H1 (cell line): ENCODE results near the gene AP2B1.

ENCODE experiments used
- BRCA1 ChIP-seq: IDR thresholded peaks from 2 replicates; pipeline ENCODE4 v1.6.1; 2012; ENCODE audit warnings: low read depth, low read length, improper control_type of control experiment
- CREB1 ChIP-seq: IDR thresholded peaks from 2 replicates; pipeline ENCODE4 v1.6.1; 2012; ENCODE audit warnings: inconsistent platforms
- POLR2A ChIP-seq, 2 experiments: IDR thresholded peaks; 1 replicate in 1 of 2; 2 replicates in 1 of 2; pipeline ENCODE4 v1.6.1; 2011; ENCODE audit warnings: low read depth in 2 of 2, low read length in 2 of 2, mild to moderate bottlenecking in 2 of 2; ENCODE audit errors: control extremely low read depth in 1 of 2
- POLR2AphosphoS5 ChIP-seq: IDR thresholded peaks from 2 replicates; pipeline ENCODE4 v1.6.1; 2011; ENCODE audit warnings: low read depth, low read length
- SUZ12 ChIP-seq: fragments of 200-600 bp; sonication (generic); IDR thresholded peaks from 2 replicates; pipeline ENCODE4 v1.6.1; 2012; ENCODE audit warnings: mild to moderate bottlenecking, inconsistent platforms, low read length, moderate library complexity, mixed read lengths
- TBP ChIP-seq: IDR thresholded peaks from 2 replicates; pipeline ENCODE4 v1.6.1; 2011; ENCODE audit warnings: low read depth, low read length, improper control_type of control experiment
- TCF12 ChIP-seq: IDR thresholded peaks from 2 replicates; pipeline ENCODE4 v1.6.1; 2011; ENCODE audit warnings: low read depth, mild to moderate bottlenecking, low read length
- ZNF274 ChIP-seq: IDR thresholded peaks from 2 replicates; pipeline ENCODE4 v1.7.0; 2012; ENCODE audit warnings: low read length, borderline replicate concordance; ENCODE audit errors: extremely low read depth
- TF ChIP-seq, protein P1 (sequence below), 3 experiments: IDR thresholded peaks; 1 replicate in 2 of 3; 2 replicates in 1 of 3; pipeline versions ENCODE4 v1.5.1 to v1.6.1; 2011; ENCODE audit warnings: low read length in 3 of 3, mild to moderate bottlenecking in 3 of 3, inconsistent platforms in 2 of 3, low read depth in 1 of 3, moderate library complexity in 1 of 3; ENCODE audit not compliant: insufficient read depth in 1 of 3; ENCODE audit errors: control extremely low read depth in 1 of 3
- TF ChIP-seq, protein P2 (sequence below): IDR thresholded peaks from 2 replicates; pipeline ENCODE4 v1.6.1; 2012; ENCODE audit warnings: inconsistent platforms
- TF ChIP-seq, protein P3 (sequence below): IDR thresholded peaks from 2 replicates; pipeline ENCODE4 v1.6.1; 2011; ENCODE audit warnings: low read depth, mild to moderate bottlenecking, low read length; ENCODE audit not compliant: insufficient read depth

DNA sequence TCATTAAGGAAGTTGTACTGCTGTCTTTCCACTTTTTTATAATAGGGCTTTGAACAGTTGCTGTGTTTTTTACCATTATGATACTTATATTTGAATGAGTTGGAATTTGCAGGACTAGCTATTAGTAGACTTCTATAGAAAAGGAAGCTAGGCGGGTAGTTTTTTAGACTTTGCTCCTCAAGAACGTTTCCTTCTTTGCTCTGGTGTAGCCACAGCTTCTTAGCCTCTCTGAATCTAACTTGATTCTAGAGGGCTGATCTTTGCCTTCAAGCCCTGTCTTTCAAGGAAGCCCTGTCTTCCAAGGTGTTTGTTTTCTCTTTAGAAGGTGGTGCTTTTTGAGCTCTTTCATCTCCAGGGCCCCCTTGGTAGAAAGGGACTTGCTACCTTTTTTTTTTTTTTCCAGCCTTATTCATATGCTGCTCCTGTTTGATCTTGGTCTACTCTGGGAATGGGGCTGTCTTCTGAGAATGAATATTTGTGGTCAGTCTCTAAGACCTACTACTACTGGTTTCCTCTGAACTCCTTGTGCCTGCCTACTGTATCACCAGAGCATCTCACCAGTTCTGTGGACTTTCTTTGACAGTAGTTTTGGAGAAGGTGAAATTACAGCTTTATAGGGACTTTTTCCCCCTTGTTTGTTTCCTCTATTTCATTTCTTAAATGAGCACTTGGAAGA lies 92.0 kb downstream of the AP2B1 start:
- TF ChIP-seq TCF12 (no peak), SUZ12 (no peak), POLR2A (IDR thresholded peaks at IDR 0.05; ENCODE audit: control extremely low read depth in 1 of 2, low read depth in 2 of 2, low read length in 2 of 2) (no peak), BRCA1 (no peak), CREB1 (no peak), ZNF274 (no peak), POLR2AphosphoS5 (no peak), TBP (no peak)
- TF ChIP-seq, protein P1, sequence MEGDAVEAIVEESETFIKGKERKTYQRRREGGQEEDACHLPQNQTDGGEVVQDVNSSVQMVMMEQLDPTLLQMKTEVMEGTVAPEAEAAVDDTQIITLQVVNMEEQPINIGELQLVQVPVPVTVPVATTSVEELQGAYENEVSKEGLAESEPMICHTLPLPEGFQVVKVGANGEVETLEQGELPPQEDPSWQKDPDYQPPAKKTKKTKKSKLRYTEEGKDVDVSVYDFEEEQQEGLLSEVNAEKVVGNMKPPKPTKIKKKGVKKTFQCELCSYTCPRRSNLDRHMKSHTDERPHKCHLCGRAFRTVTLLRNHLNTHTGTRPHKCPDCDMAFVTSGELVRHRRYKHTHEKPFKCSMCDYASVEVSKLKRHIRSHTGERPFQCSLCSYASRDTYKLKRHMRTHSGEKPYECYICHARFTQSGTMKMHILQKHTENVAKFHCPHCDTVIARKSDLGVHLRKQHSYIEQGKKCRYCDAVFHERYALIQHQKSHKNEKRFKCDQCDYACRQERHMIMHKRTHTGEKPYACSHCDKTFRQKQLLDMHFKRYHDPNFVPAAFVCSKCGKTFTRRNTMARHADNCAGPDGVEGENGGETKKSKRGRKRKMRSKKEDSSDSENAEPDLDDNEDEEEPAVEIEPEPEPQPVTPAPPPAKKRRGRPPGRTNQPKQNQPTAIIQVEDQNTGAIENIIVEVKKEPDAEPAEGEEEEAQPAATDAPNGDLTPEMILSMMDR (IDR thresholded peaks at IDR 0.05; ENCODE audit: control extremely low read depth in 1 of 3, insufficient read depth in 1 of 3, low read depth in 1 of 3, low read length in 3 of 3), result no peak
- TF ChIP-seq, protein P2, sequence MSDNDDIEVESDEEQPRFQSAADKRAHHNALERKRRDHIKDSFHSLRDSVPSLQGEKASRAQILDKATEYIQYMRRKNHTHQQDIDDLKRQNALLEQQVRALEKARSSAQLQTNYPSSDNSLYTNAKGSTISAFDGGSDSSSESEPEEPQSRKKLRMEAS, result no peak
- TF ChIP-seq, protein P3, sequence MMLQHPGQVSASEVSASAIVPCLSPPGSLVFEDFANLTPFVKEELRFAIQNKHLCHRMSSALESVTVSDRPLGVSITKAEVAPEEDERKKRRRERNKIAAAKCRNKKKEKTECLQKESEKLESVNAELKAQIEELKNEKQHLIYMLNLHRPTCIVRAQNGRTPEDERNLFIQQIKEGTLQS, result no peak
